A549 (cell line): ENCODE results near the gene ADSL.

ENCODE experiments used
- EHMT2 ChIP-seq: fragments of 200-600 bp; sonication (generic); IDR thresholded peaks from 2 replicates; pipeline ENCODE4 v1.6.1; 2016; ENCODE audit warnings: antibody characterized with exemption, low read depth, mild to moderate bottlenecking, moderate library complexity
- EP300 ChIP-seq, 2 experiments: fragments of >200 bp; sonication (Bioruptor Twin); formaldehyde crosslinking; IDR thresholded peaks; 2 replicates in 1 of 2; 3 replicates in 1 of 2; pipeline ENCODE4 v1.6.1; 2016 to 2017
- HEYL ChIP-seq: fragments of 250-450 bp; sonication (Bioruptor Pico); IDR thresholded peaks from 2 replicates; pipeline ENCODE4 v1.8.0; 2021; ENCODE audit warnings: mild to moderate bottlenecking, moderate library complexity
- JUNB ChIP-seq: fragments of >200 bp; sonication (Bioruptor Twin); formaldehyde crosslinking; IDR thresholded peaks from 2 replicates; pipeline ENCODE4 v1.6.1; 2016
- RAD21 ChIP-seq, 2 experiments: fragments of >200 bp in 1 of 2; sonication (Bioruptor Twin) in 1 of 2; formaldehyde crosslinking in 1 of 2; IDR thresholded peaks in 1 of 2; conservative IDR thresholded peaks in 1 of 2; 2 replicates in 1 of 2; 3 replicates in 1 of 2; pipeline ENCODE4 v1.6.1; 2012 to 2018; ENCODE audit warnings: inconsistent platforms in 1 of 2
- RFX5 ChIP-seq: fragments of 450-650 bp; IDR thresholded peaks from 2 replicates; pipeline ENCODE4 v1.7.1; 2014; ENCODE audit warnings: antibody characterized with exemption, mild to moderate bottlenecking, moderate library complexity
- TF ChIP-seq, protein P1 (sequence below): fragments of 200-600 bp; sonication (generic); IDR thresholded peaks from 2 replicates; pipeline ENCODE4 v1.6.1; 2016; ENCODE audit warnings: antibody characterized with exemption, mild to moderate bottlenecking, moderate library complexity
- TF ChIP-seq, protein P2 (sequence below): fragments of >200 bp; sonication (Bioruptor Twin); formaldehyde crosslinking; IDR thresholded peaks from 3 replicates; pipeline ENCODE4 v1.5.1; 2016
- TF ChIP-seq, protein P3 (sequence below): IDR thresholded peaks from 2 replicates; pipeline ENCODE4 v1.6.1; 2012

DNA sequence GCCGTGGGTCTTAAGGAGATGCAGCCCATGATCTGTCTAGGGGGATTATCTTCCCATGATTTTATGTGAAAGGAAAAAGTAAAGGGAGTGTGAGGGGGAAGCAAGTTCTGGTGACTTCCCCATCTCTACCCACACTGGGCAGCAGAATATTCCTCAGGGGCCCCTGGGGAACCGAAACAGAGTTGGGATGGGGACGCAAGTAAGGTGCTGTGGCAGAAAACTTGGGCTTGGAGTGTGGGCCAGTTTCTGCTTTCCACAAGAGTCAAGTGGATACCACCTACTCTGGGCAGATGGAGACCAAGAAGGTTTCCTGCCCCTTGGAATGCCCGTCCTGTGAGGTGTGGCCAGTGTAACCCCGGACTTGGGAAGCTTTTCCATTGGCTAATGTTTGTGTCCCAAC is 88.4 kb downstream of the ADSL start:
- TF ChIP-seq, protein P1, sequence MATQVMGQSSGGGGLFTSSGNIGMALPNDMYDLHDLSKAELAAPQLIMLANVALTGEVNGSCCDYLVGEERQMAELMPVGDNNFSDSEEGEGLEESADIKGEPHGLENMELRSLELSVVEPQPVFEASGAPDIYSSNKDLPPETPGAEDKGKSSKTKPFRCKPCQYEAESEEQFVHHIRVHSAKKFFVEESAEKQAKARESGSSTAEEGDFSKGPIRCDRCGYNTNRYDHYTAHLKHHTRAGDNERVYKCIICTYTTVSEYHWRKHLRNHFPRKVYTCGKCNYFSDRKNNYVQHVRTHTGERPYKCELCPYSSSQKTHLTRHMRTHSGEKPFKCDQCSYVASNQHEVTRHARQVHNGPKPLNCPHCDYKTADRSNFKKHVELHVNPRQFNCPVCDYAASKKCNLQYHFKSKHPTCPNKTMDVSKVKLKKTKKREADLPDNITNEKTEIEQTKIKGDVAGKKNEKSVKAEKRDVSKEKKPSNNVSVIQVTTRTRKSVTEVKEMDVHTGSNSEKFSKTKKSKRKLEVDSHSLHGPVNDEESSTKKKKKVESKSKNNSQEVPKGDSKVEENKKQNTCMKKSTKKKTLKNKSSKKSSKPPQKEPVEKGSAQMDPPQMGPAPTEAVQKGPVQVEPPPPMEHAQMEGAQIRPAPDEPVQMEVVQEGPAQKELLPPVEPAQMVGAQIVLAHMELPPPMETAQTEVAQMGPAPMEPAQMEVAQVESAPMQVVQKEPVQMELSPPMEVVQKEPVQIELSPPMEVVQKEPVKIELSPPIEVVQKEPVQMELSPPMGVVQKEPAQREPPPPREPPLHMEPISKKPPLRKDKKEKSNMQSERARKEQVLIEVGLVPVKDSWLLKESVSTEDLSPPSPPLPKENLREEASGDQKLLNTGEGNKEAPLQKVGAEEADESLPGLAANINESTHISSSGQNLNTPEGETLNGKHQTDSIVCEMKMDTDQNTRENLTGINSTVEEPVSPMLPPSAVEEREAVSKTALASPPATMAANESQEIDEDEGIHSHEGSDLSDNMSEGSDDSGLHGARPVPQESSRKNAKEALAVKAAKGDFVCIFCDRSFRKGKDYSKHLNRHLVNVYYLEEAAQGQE = no peak
- TF ChIP-seq, protein P2, sequence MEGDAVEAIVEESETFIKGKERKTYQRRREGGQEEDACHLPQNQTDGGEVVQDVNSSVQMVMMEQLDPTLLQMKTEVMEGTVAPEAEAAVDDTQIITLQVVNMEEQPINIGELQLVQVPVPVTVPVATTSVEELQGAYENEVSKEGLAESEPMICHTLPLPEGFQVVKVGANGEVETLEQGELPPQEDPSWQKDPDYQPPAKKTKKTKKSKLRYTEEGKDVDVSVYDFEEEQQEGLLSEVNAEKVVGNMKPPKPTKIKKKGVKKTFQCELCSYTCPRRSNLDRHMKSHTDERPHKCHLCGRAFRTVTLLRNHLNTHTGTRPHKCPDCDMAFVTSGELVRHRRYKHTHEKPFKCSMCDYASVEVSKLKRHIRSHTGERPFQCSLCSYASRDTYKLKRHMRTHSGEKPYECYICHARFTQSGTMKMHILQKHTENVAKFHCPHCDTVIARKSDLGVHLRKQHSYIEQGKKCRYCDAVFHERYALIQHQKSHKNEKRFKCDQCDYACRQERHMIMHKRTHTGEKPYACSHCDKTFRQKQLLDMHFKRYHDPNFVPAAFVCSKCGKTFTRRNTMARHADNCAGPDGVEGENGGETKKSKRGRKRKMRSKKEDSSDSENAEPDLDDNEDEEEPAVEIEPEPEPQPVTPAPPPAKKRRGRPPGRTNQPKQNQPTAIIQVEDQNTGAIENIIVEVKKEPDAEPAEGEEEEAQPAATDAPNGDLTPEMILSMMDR = no peak
- no peak for TF ChIP-seq EHMT2
- no peak for TF ChIP-seq RFX5
- TF ChIP-seq EP300 (IDR thresholded peaks at IDR 0.05) = no peak
- TF ChIP-seq JUNB = no peak
- TF ChIP-seq RAD21 (conservative IDR thresholded peaks at IDR 0.05 in 1 of 2, IDR thresholded peaks at IDR 0.05 in 1 of 2) = no peak
- TF ChIP-seq, protein P3, sequence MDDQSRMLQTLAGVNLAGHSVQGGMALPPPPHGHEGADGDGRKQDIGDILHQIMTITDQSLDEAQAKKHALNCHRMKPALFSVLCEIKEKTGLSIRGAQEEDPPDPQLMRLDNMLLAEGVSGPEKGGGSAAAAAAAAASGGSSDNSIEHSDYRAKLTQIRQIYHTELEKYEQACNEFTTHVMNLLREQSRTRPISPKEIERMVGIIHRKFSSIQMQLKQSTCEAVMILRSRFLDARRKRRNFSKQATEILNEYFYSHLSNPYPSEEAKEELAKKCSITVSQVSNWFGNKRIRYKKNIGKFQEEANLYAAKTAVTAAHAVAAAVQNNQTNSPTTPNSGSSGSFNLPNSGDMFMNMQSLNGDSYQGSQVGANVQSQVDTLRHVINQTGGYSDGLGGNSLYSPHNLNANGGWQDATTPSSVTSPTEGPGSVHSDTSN = no peak
- TF ChIP-seq HEYL (CRISPR knock-in tag) = no peak
